Neural cell (in vitro differentiated cells): ENCODE results near the gene TSPEAR. TPM values are rescaled to one million over a fixed set of nuclear protein-coding genes. Genes with fewer than 3 reads are reported as not detected.
"Not testable (repeated sequence)": the region's sequence is repeated elsewhere in the genome, so short reads cannot be mapped to it uniquely, and the experiment has no call there.

ENCODE experiments used
- H2AFZ ChIP-seq: fragments of 200-600, 300-800 bp; sonication (generic), shearing (Covaris generic); 2 replicates; pipeline ENCODE4 v1.6.0; 2014; ENCODE audit warnings: low read depth, mild to moderate bottlenecking, antibody characterized with exemption, low read length, moderate library complexity
- H3F3A ChIP-seq: fragments of 200-600 bp; shearing (Covaris generic); 2 replicates; pipeline ENCODE4 v1.6.1; 2016; ENCODE audit warnings: mild to moderate bottlenecking, moderate library complexity, mixed read lengths, antibody characterized with exemption, low read length; ENCODE audit not compliant: insufficient read depth, poor library complexity, severe bottlenecking
- H3K27ac ChIP-seq: fragments of 200-600, 300-800 bp; sonication (generic), shearing (Covaris generic); 2 replicates; pipeline ENCODE4 v1.5.1; 2014; ENCODE audit warnings: mild to moderate bottlenecking, low read length, moderate library complexity
- H3K27me3 ChIP-seq: fragments of 300-800, 200-600 bp; sonication (generic), shearing (Covaris generic); 2 replicates; pipeline ENCODE4 v1.6.0; 2014; ENCODE audit warnings: mild to moderate bottlenecking, low read depth, low read length, moderate library complexity; ENCODE audit not compliant: insufficient read depth
- H3K36me3 ChIP-seq: fragments of 300-800, 200-600 bp; sonication (generic), shearing (Covaris generic); 2 replicates; pipeline ENCODE4 v1.5.1; 2014; ENCODE audit warnings: mild to moderate bottlenecking, antibody characterized with exemption, low read length, moderate library complexity; ENCODE audit not compliant: insufficient read depth
- H3K4me2 ChIP-seq: fragments of 300-800, 200-600 bp; sonication (generic), shearing (Covaris generic); 2 replicates; pipeline ENCODE4 v1.6.0; 2014; ENCODE audit warnings: mild to moderate bottlenecking, low read length
- H3K4me3 ChIP-seq: fragments of 300-800, 200-600 bp; sonication (generic), shearing (Covaris generic); 2 replicates; pipeline ENCODE4 v1.5.1; 2014; ENCODE audit warnings: mild to moderate bottlenecking, low read length, moderate library complexity
- H3K79me2 ChIP-seq: fragments of 200-600 bp; shearing (Covaris generic); replicated peaks from 2 replicates; pipeline ENCODE4 v1.6.0; 2014; ENCODE audit warnings: mild to moderate bottlenecking, low read length, moderate library complexity; ENCODE audit not compliant: insufficient read depth
- H3K9ac ChIP-seq: fragments of 300-800, 200-600 bp; sonication (generic), shearing (Covaris generic); 2 replicates; pipeline ENCODE4 v1.6.1; 2016; ENCODE audit warnings: mild to moderate bottlenecking, low read length, mixed read lengths
- H3K9me2 ChIP-seq: fragments of 200-600 bp; shearing (Covaris generic); 2 replicates; pipeline ENCODE4 v1.6.1; 2016; ENCODE audit warnings: mild to moderate bottlenecking, low read length, mixed read lengths; ENCODE audit not compliant: insufficient read depth
- H3K9me3 ChIP-seq: fragments of 200-600, 300-800 bp; sonication (generic), shearing (Covaris generic); 2 replicates; pipeline ENCODE4 v1.6.1; 2016; ENCODE audit warnings: mild to moderate bottlenecking, mixed run types, low read length, moderate library complexity, mixed read lengths
- H4K20me1 ChIP-seq: fragments of 200-600 bp; shearing (Covaris generic); 2 replicates; pipeline ENCODE4 v1.6.1; 2016; ENCODE audit warnings: mild to moderate bottlenecking, mixed run types; ENCODE audit not compliant: insufficient read depth
- EP300 ChIP-seq: fragments of 450-650 bp; conservative IDR thresholded peaks from 2 replicates; pipeline ENCODE4 v1.6.1; 2014; ENCODE audit warnings: antibody characterized with exemption, mild to moderate bottlenecking, moderate library complexity; ENCODE audit not compliant: poor library complexity, severe bottlenecking
- EZH2 ChIP-seq: fragments of 200-600, 300-800 bp; shearing (Covaris generic), sonication (generic); IDR thresholded peaks from 2 replicates; pipeline ENCODE4 v1.6.1; 2014; ENCODE audit warnings: antibody characterized with exemption, low read length, borderline replicate concordance, mild to moderate bottlenecking; ENCODE audit not compliant: insufficient read depth, poor library complexity, severe bottlenecking
- POLR2AphosphoS5 ChIP-seq: IDR thresholded peaks from 2 replicates; pipeline ENCODE4 v1.6.1; 2012
- RAD21 ChIP-seq: fragments of 450-650 bp; conservative IDR thresholded peaks from 2 replicates; pipeline ENCODE4 v1.6.1; 2014; ENCODE audit warnings: antibody characterized with exemption, mild to moderate bottlenecking, moderate library complexity
- SMC3 ChIP-seq: fragments of 450-650 bp; conservative IDR thresholded peaks from 2 replicates; pipeline ENCODE4 v1.6.1; 2014; ENCODE audit warnings: antibody characterized with exemption, mild to moderate bottlenecking, moderate library complexity; ENCODE audit not compliant: poor library complexity
- polyA plus RNA-seq: library from polyadenylated mRNA; depleted of rRNA; stranded (reverse); fragments of >200 nt; gene quantifications from 2 replicates; pipeline ENCODE4 v1.2.3, GENCODE V29; 2014
- TF ChIP-seq, protein P1 (sequence below): IDR thresholded peaks from 2 replicates; pipeline ENCODE4 v1.6.1; 2012; ENCODE audit warnings: borderline replicate concordance

TSPEAR gene
- polyA plus RNA-seq, 1 donor from 2014 or later: 0.19 TPM

- H3K4me2 ChIP-seq: no peak overlapping the region
- H3K4me3 ChIP-seq: no peak overlapping the region
- no peak overlapping the region for H3K9ac ChIP-seq
- H3K36me3 ChIP-seq: no peaks in the 10 kb centered on the region
- no peaks in the 10 kb centered on the region for H3K9me2 ChIP-seq
- peaks cover 3% of the 10 kb centered on the region for H3K9me3 ChIP-seq
- no peaks in the 10 kb centered on the region for H3K27me3 ChIP-seq
- H2AFZ ChIP-seq: no peak overlapping the region
- H3K27ac ChIP-seq: no peak overlapping the region
- H3K79me2 ChIP-seq: no peaks in the 10 kb centered on the region
- H4K20me1 ChIP-seq: no peaks in the 10 kb centered on the region
- H3F3A ChIP-seq: no peaks in the 10 kb centered on the region
- TF ChIP-seq SMC3: no peak
- TF ChIP-seq, protein P1, sequence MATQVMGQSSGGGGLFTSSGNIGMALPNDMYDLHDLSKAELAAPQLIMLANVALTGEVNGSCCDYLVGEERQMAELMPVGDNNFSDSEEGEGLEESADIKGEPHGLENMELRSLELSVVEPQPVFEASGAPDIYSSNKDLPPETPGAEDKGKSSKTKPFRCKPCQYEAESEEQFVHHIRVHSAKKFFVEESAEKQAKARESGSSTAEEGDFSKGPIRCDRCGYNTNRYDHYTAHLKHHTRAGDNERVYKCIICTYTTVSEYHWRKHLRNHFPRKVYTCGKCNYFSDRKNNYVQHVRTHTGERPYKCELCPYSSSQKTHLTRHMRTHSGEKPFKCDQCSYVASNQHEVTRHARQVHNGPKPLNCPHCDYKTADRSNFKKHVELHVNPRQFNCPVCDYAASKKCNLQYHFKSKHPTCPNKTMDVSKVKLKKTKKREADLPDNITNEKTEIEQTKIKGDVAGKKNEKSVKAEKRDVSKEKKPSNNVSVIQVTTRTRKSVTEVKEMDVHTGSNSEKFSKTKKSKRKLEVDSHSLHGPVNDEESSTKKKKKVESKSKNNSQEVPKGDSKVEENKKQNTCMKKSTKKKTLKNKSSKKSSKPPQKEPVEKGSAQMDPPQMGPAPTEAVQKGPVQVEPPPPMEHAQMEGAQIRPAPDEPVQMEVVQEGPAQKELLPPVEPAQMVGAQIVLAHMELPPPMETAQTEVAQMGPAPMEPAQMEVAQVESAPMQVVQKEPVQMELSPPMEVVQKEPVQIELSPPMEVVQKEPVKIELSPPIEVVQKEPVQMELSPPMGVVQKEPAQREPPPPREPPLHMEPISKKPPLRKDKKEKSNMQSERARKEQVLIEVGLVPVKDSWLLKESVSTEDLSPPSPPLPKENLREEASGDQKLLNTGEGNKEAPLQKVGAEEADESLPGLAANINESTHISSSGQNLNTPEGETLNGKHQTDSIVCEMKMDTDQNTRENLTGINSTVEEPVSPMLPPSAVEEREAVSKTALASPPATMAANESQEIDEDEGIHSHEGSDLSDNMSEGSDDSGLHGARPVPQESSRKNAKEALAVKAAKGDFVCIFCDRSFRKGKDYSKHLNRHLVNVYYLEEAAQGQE: no peak
Measured at GRCh38 chr21:44697811-44698734, 13.3 kb downstream of the TSPEAR start.

- H3K9ac ChIP-seq, H3K4me2 ChIP-seq, H2AFZ ChIP-seq, H3K36me3 ChIP-seq, H3K27me3 ChIP-seq, H3F3A ChIP-seq, H3K79me2 ChIP-seq, H3K27ac ChIP-seq, H3K9me2 ChIP-seq, H4K20me1 ChIP-seq, H3K9me3 ChIP-seq, H3K4me3 ChIP-seq: not testable (repeated sequence)
Measured at GRCh38 chr21:44697172-44697810, 14.1 kb downstream of the TSPEAR start, which contains the start of gene KRTAP10-12. Gene KRTAP10-12, plus strand, starts transcription at chr21:44697172. Its CDS starts 30 bp downstream, at chr21:44697202.

GRCh38 chr21:44696572-44696971 is 14.8 kb downstream of the TSPEAR start:
- TF ChIP-seq, protein P1: no peak
- TF ChIP-seq EP300: no peak
- TF ChIP-seq SMC3: no peak
- TF ChIP-seq RAD21: no peak
- TF ChIP-seq EZH2: no peak
- TF ChIP-seq POLR2AphosphoS5: no peak
- no peak overlapping the region for H2AFZ ChIP-seq
- peaks cover 10% of the 10 kb centered on the region for H3K9me3 ChIP-seq
- H3K27ac ChIP-seq: no peak overlapping the region
- H3K9me2 ChIP-seq: no peaks in the 10 kb centered on the region
- H3K9ac ChIP-seq: no peak overlapping the region
- no peak overlapping the region for H3K4me2 ChIP-seq
- H3K4me3 ChIP-seq: no peak overlapping the region
- H4K20me1 ChIP-seq: no peaks in the 10 kb centered on the region
- no peaks in the 10 kb centered on the region for H3K27me3 ChIP-seq
- no peaks in the 10 kb centered on the region for H3F3A ChIP-seq
- H3K36me3 ChIP-seq: no peaks in the 10 kb centered on the region
- no peaks in the 10 kb centered on the region for H3K79me2 ChIP-seq
